Lower leg skin (tissue), 3 donors: ENCODE data around the gene AFG3L2.

Experiments
- POLR2A ChIP-seq, 2 donors: fragments of 450-650 bp; IDR thresholded peaks; one replicate each; pipeline ENCODE4 v1.6.1; 2016 to 2017; ENCODE audit warnings: antibody characterized with exemption in 2 of 2, mild to moderate bottlenecking in 1 of 2, moderate library complexity in 1 of 2
- TF ChIP-seq, protein P1 (sequence below), 3 donors: fragments of 450-650 bp; IDR thresholded peaks; one replicate each; pipeline ENCODE4 v1.5.1; 2016; ENCODE audit warnings: antibody characterized with exemption in 3 of 3, mild to moderate bottlenecking in 3 of 3, moderate library complexity in 2 of 3

GRCh38 chr18:12371590-12371989 is 5.4 kb downstream of the AFG3L2 start:
- TF ChIP-seq, protein P1, sequence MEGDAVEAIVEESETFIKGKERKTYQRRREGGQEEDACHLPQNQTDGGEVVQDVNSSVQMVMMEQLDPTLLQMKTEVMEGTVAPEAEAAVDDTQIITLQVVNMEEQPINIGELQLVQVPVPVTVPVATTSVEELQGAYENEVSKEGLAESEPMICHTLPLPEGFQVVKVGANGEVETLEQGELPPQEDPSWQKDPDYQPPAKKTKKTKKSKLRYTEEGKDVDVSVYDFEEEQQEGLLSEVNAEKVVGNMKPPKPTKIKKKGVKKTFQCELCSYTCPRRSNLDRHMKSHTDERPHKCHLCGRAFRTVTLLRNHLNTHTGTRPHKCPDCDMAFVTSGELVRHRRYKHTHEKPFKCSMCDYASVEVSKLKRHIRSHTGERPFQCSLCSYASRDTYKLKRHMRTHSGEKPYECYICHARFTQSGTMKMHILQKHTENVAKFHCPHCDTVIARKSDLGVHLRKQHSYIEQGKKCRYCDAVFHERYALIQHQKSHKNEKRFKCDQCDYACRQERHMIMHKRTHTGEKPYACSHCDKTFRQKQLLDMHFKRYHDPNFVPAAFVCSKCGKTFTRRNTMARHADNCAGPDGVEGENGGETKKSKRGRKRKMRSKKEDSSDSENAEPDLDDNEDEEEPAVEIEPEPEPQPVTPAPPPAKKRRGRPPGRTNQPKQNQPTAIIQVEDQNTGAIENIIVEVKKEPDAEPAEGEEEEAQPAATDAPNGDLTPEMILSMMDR (IDR thresholded peaks at IDR 0.05) = no peak
- no peak for TF ChIP-seq POLR2A (IDR thresholded peaks at IDR 0.05)
